Mesenchymal stem cell (in vitro differentiated cells and primary cell): ENCODE results near the gene BMERB1.

Experiments
- DNase-seq: peaks from one replicate; pipeline ENCODE4 v3.0.0-alpha.2; 2013
- H2AFZ ChIP-seq: one replicate; pipeline ENCODE4 v1.6.1; 2013; ENCODE audit warnings: low read depth, mild to moderate bottlenecking, control low read depth, inconsistent platforms, low read length, moderate library complexity
- H2AK5ac ChIP-seq: 2 replicates; pipeline ENCODE4 v1.6.1; 2013; ENCODE audit warnings: low read length, moderate library complexity, mild to moderate bottlenecking, inconsistent platforms; ENCODE audit not compliant: severe bottlenecking
- H2BK120ac ChIP-seq: one replicate; pipeline ENCODE4 v1.6.1; 2013; ENCODE audit warnings: low read depth, mild to moderate bottlenecking, inconsistent platforms, low read length, moderate library complexity
- H2BK12ac ChIP-seq, 2 experiments: one replicate each; pipeline ENCODE4 v1.6.1; 2013; ENCODE audit warnings: inconsistent platforms in 2 of 2, low read length in 2 of 2, mild to moderate bottlenecking in 2 of 2, moderate library complexity in 2 of 2, control low read depth in 1 of 2
- H2BK15ac ChIP-seq: one replicate; pipeline ENCODE4 v1.6.1; 2013; ENCODE audit warnings: mild to moderate bottlenecking, low read depth, inconsistent platforms; ENCODE audit not compliant: poor library complexity, severe bottlenecking
- H2BK5ac ChIP-seq: 2 replicates; pipeline ENCODE4 v1.6.1; 2013; ENCODE audit warnings: low read depth, mild to moderate bottlenecking, low read length, control low read depth, inconsistent platforms; ENCODE audit not compliant: poor library complexity, severe bottlenecking
- H3K14ac ChIP-seq, 2 experiments: one replicate each; pipeline ENCODE4 v1.6.1; 2013; ENCODE audit warnings: inconsistent platforms in 2 of 2, low read length in 2 of 2, control low read depth in 1 of 2, mild to moderate bottlenecking in 1 of 2, moderate library complexity in 1 of 2
- H3K18ac ChIP-seq, 2 experiments: one replicate each; pipeline ENCODE4 v1.6.1; 2013; ENCODE audit warnings: inconsistent platforms in 2 of 2, low read length in 2 of 2, control low read depth in 1 of 2, low read depth in 1 of 2, mild to moderate bottlenecking in 1 of 2
- H3K23ac ChIP-seq, 2 experiments: one replicate each; pipeline ENCODE4 v1.6.1; 2013; ENCODE audit warnings: inconsistent platforms in 2 of 2, low read length in 2 of 2, mild to moderate bottlenecking in 2 of 2, moderate library complexity in 2 of 2, control low read depth in 1 of 2
- H3K27ac ChIP-seq: 2 replicates; pipeline ENCODE4 v1.5.1; 2013; ENCODE audit warnings: mild to moderate bottlenecking, moderate library complexity, low read length, control low read depth, inconsistent platforms; ENCODE audit not compliant: poor library complexity, severe bottlenecking
- H3K27me3 ChIP-seq, 2 experiments: 2 replicates each; pipeline versions ENCODE4 v1.6.1 to v1.7.0; 2013; ENCODE audit warnings: low read length in 2 of 2, mild to moderate bottlenecking in 2 of 2, moderate library complexity in 2 of 2, control low read depth in 1 of 2, inconsistent platforms in 1 of 2; ENCODE audit not compliant: control insufficient read depth in 1 of 2, insufficient read depth in 1 of 2
- H3K36me3 ChIP-seq, 2 experiments: 2 replicates each; pipeline versions ENCODE4 v1.6.1 to v1.7.0; 2013; ENCODE audit warnings: low read length in 2 of 2, control low read depth in 1 of 2, inconsistent platforms in 1 of 2, low read depth in 1 of 2, mild to moderate bottlenecking in 1 of 2; ENCODE audit not compliant: insufficient read depth in 2 of 2, control insufficient read depth in 1 of 2
- H3K4ac ChIP-seq, 2 experiments: one replicate each; pipeline ENCODE4 v1.6.1; 2013; ENCODE audit warnings: inconsistent platforms in 2 of 2, low read length in 2 of 2, mild to moderate bottlenecking in 2 of 2, moderate library complexity in 2 of 2, control low read depth in 1 of 2, low read depth in 1 of 2
- H3K4me1 ChIP-seq: 2 replicates; pipeline ENCODE4 v1.6.1; 2013; ENCODE audit warnings: low read depth, low read length, control low read depth; ENCODE audit not compliant: control insufficient read depth, insufficient read depth
- H3K4me2 ChIP-seq: 2 replicates; pipeline ENCODE4 v1.6.1; 2013; ENCODE audit warnings: low read length, mild to moderate bottlenecking, inconsistent platforms; ENCODE audit not compliant: poor library complexity, severe bottlenecking
- H3K4me3 ChIP-seq, 2 experiments: 2 replicates each; pipeline versions ENCODE4 v1.5.1 to v1.7.0; 2013; ENCODE audit warnings: low read length in 2 of 2, mild to moderate bottlenecking in 2 of 2, control low read depth in 1 of 2, low read depth in 1 of 2; ENCODE audit not compliant: insufficient read depth in 1 of 2
- H3K79me1 ChIP-seq: replicated peaks from 2 replicates; pipeline ENCODE4 v1.6.1; 2013; ENCODE audit warnings: mild to moderate bottlenecking, control low read depth, low read length, inconsistent platforms; ENCODE audit not compliant: poor library complexity, severe bottlenecking
- H3K9ac ChIP-seq: 2 replicates; pipeline ENCODE4 v1.7.0; 2013; ENCODE audit warnings: mild to moderate bottlenecking, low read length, moderate library complexity
- H3K9me3 ChIP-seq: 2 replicates; pipeline ENCODE4 v1.7.0; 2013; ENCODE audit warnings: mild to moderate bottlenecking, low read length; ENCODE audit not compliant: control insufficient read depth
- H4K8ac ChIP-seq: one replicate; pipeline ENCODE4 v1.6.1; 2013; ENCODE audit warnings: inconsistent platforms, mild to moderate bottlenecking, low read length, moderate library complexity
- H4K91ac ChIP-seq: one replicate; pipeline ENCODE4 v1.6.1; 2013; ENCODE audit warnings: mild to moderate bottlenecking, low read length, inconsistent platforms
- WGBS: methylation state at CpG from one replicate; pipeline ENCODE4 v1.1.7; 2013; ENCODE audit warnings: mixed read lengths; 5-methylcytosine and 5-hydroxymethylcytosine counted together

Gene BMERB1

DNA sequence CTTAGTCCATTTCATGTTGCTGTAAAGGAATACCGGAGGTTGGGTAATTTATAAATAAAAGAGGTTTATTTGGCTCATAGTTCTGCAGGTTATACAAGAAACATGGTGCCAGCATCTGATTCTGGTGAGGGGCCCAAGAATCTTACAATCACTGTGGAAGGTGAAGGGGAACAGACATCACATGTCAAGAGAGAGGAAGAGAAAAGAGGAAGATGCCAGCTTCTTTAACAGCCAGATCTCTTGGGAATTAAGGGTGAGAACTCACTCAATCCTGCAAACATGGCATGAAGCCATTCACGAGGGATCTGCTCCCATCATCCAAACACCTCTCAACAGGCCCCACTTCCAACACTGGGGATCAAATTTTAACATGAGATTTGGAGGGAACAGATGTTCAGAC lies 49.5 kb downstream of the BMERB1 start:
- no peak overlapping the region for H3K14ac ChIP-seq
- no peak for DNase-seq
- peak overlapping the region in 1 of 2 experiments; percentile 29 for H2BK12ac ChIP-seq
- H3K4me2 ChIP-seq = no peak overlapping the region
- H3K4ac ChIP-seq = no peak overlapping the region
- H3K4me1 ChIP-seq = peaks cover 3% of the 10 kb centered on the region
- H3K79me1 ChIP-seq = peaks cover 22% of the 10 kb centered on the region
- no peak overlapping the region for H2BK5ac ChIP-seq
- H3K36me3 ChIP-seq = peaks cover 0 to 35% of the 10 kb centered on the region in 2 experiments
- no peak overlapping the region for H3K27ac ChIP-seq
- H3K9me3 ChIP-seq = no peaks in the 10 kb centered on the region
- no peaks in the 10 kb centered on the region for H3K27me3 ChIP-seq
- no peak overlapping the region for H3K23ac ChIP-seq
- H2BK120ac ChIP-seq = no peak overlapping the region
- WGBS = 93% methylated on average over 2 of the region's 2 CpGs
- no peak overlapping the region for H3K4me3 ChIP-seq
- H3K18ac ChIP-seq = peak overlapping the region in 1 of 2 experiments; percentile 54
- H2AFZ ChIP-seq = no peak overlapping the region
- no peak overlapping the region for H4K8ac ChIP-seq
- no peak overlapping the region for H2BK15ac ChIP-seq
- H4K91ac ChIP-seq = no peak overlapping the region
- H3K9ac ChIP-seq = no peak overlapping the region
- peak overlapping the region; percentile 16 for H2AK5ac ChIP-seq

DNA sequence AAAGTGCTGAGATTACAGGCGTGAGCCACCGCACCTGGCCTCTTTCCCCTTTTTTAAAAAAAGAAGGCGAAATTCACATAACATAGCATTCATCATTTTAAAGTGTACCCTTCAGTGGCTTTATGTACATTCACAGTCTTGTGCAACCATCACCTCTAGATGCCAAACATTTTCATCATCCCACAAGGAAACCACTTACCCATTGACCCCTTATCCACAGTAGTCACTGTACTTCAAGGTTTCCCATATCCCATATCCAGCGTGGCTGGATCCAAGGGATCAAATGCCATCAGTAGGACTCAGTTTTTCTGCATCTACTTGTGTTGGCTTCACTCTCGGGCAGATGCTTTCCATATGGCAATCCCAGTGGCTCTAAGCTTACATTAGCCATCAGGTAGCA lies 50.3 kb downstream of the BMERB1 start:
- no peaks in the 10 kb centered on the region for H3K9me3 ChIP-seq
- no peak overlapping the region for H3K27ac ChIP-seq
- H3K4me3 ChIP-seq = no peak overlapping the region
- no peak overlapping the region for H3K23ac ChIP-seq
- no peak overlapping the region for H4K8ac ChIP-seq
- H3K79me1 ChIP-seq = peaks cover 26% of the 10 kb centered on the region
- no peak overlapping the region for H4K91ac ChIP-seq
- H3K14ac ChIP-seq = no peak overlapping the region
- H3K36me3 ChIP-seq = peaks cover 0 to 30% of the 10 kb centered on the region in 2 experiments
- DNase-seq = peak; percentile 81
- H3K27me3 ChIP-seq = no peaks in the 10 kb centered on the region
- H3K4me2 ChIP-seq = no peak overlapping the region
- H2AK5ac ChIP-seq = no peak overlapping the region
- H3K9ac ChIP-seq = no peak overlapping the region
- no peak overlapping the region for H2BK15ac ChIP-seq
- peak overlapping the region in 1 of 2 experiments; percentile 0 for H3K18ac ChIP-seq
- no peak overlapping the region for H2BK120ac ChIP-seq
- H2AFZ ChIP-seq = no peak overlapping the region
- H3K4me1 ChIP-seq = peaks cover 6% of the 10 kb centered on the region
- no peak overlapping the region for H3K4ac ChIP-seq
- peak overlapping the region in 1 of 2 experiments; percentile 3 for H2BK12ac ChIP-seq
- H2BK5ac ChIP-seq = no peak overlapping the region
- WGBS = 48% methylated on average over 5 of the region's 5 CpGs

GRCh38 chr16:15485175-15485574 lies 50.8 kb downstream of the BMERB1 start:
- H3K36me3 ChIP-seq = peaks cover 0 to 30% of the 10 kb centered on the region in 2 experiments
- no peaks in the 10 kb centered on the region for H3K9me3 ChIP-seq
- H2BK5ac ChIP-seq = no peak overlapping the region
- no peak overlapping the region for H3K4me2 ChIP-seq
- no peak overlapping the region for H2AFZ ChIP-seq
- peak overlapping the region; percentile 39 for H4K91ac ChIP-seq
- H3K4ac ChIP-seq = no peak overlapping the region
- peak overlapping the region in 1 of 2 experiments; percentile 54 for H2BK12ac ChIP-seq
- no peak overlapping the region for H3K4me3 ChIP-seq
- peak overlapping the region; percentile 23 for H2BK15ac ChIP-seq
- peak overlapping the region in 1 of 2 experiments; percentile 0 for H3K18ac ChIP-seq
- DNase-seq = no peak
- peaks cover 9% of the 10 kb centered on the region for H3K4me1 ChIP-seq
- no peaks in the 10 kb centered on the region for H3K27me3 ChIP-seq
- no peak overlapping the region for H3K14ac ChIP-seq
- H2AK5ac ChIP-seq = no peak overlapping the region
- H3K9ac ChIP-seq = no peak overlapping the region
- no peak overlapping the region for H4K8ac ChIP-seq
- H2BK120ac ChIP-seq = no peak overlapping the region
- 96% methylated on average over 5 of the region's 5 CpGs for WGBS
- H3K23ac ChIP-seq = no peak overlapping the region
- no peak overlapping the region for H3K27ac ChIP-seq
- peaks cover 30% of the 10 kb centered on the region for H3K79me1 ChIP-seq

GRCh38 chr16:15486661-15487060 lies 52.3 kb downstream of the BMERB1 start:
- no peak for DNase-seq
- no peak overlapping the region for H3K4me3 ChIP-seq
- peaks cover 39% of the 10 kb centered on the region for H3K79me1 ChIP-seq
- no peak overlapping the region for H3K23ac ChIP-seq
- no peak overlapping the region for H2BK15ac ChIP-seq
- no peak overlapping the region for H2BK5ac ChIP-seq
- WGBS = no CpG with 5 or more reads among the region's 1 CpG
- H3K4ac ChIP-seq = no peak overlapping the region
- no peak overlapping the region for H2AK5ac ChIP-seq
- H3K4me1 ChIP-seq = peaks cover 9% of the 10 kb centered on the region
- no peak overlapping the region for H3K27ac ChIP-seq
- H4K91ac ChIP-seq = no peak overlapping the region
- H3K4me2 ChIP-seq = no peak overlapping the region
- H3K18ac ChIP-seq = no peak overlapping the region
- no peak overlapping the region for H2BK12ac ChIP-seq
- no peaks in the 10 kb centered on the region for H3K27me3 ChIP-seq
- no peak overlapping the region for H2AFZ ChIP-seq
- no peak overlapping the region for H2BK120ac ChIP-seq
- H3K9ac ChIP-seq = no peak overlapping the region
- H3K36me3 ChIP-seq = peaks cover 0 to 36% of the 10 kb centered on the region in 2 experiments
- no peaks in the 10 kb centered on the region for H3K9me3 ChIP-seq
- no peak overlapping the region for H3K14ac ChIP-seq
- H4K8ac ChIP-seq = no peak overlapping the region
